NCI-H2029 treated with DMSO at 0.1 percent for 48 hours (cell line): ENCODE measurements around the gene DAZAP2.
A peak's percentile ranks its signal among the peaks of the same experiment; 100 is the strongest.

ENCODE experiments used
- DNase-seq: peaks from one replicate; lab custom pipeline; 2025; lab: John Stamatoyannopoulos, UW

The DAZAP2 gene, protein sequence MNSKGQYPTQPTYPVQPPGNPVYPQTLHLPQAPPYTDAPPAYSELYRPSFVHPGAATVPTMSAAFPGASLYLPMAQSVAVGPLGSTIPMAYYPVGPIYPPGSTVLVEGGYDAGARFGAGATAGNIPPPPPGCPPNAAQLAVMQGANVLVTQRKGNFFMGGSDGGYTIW

DNA sequence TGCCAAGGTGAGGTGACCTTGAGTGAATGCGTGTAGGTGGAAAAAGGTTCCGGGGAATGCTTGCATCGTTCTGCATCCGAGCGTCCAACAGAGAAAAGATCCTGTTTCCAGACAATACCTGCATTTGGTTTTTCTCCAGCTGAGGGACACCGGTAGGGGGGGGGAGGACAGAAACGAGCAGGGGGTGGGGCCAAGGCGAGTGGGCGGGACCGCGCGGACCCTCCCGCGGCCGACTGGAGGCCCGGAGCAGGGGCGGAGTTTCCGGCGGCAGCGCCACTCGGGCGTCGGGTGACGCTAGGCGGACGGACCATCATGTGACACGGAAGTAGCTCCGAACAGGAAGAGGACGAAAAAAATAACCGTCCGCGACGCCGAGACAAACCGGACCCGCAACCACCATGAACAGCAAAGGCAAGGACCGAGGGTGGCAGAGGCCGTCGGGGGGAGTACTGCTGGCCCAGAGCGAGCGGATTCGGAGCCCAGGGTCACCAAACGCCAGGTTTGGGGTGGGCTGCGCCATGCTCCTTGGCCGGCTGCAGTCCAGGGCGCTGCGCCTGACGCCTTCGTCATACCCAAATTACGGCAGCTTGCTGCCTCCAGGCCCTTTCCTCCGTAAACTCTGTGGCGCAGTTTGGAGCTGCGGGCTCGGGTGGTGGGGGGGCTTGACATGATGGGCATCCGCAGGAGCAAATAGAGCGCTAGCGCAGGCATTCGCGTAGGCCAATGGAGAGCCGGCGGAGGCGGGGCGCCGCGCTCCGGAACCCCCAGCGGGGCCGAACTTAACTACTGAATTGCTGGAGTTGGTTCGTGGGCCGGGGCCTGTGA lies at the start of gene DAZAP2:
Gene DAZAP2, plus strand, starts transcription at position 317 of the 825 bp plus-strand sequence. Its CDS starts 82 bp downstream, at position 399.
- peak; percentile 86 for DNase-seq

DNA sequence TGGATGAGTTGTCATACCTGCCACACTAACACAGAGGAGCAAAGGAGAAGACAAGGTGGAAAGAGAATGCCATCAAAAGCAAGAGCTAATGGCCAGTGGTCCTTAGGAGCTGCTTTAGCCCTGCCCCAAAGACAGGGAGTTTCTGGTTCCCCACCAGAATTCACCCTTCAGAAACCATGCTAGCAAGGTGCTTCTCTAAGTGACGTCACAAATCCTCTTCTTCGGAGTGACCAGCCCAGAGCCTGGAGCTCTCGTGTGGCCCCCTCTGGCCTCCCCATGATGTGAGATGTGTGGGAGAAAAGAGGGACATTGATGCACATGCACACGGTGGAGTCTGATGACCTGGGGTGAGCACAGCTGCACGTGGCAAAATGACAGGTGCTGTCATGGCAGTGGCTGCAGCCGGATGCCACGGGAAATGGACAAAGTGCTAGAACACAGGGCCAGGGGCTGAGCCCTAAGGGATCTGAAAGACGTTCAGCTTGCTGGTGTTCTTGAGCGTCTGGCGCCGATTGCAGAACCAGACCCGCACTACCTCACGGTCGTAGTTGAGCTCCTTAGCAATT lies 48.8 kb upstream of the DAZAP2 start:
- no peak for DNase-seq

DNA sequence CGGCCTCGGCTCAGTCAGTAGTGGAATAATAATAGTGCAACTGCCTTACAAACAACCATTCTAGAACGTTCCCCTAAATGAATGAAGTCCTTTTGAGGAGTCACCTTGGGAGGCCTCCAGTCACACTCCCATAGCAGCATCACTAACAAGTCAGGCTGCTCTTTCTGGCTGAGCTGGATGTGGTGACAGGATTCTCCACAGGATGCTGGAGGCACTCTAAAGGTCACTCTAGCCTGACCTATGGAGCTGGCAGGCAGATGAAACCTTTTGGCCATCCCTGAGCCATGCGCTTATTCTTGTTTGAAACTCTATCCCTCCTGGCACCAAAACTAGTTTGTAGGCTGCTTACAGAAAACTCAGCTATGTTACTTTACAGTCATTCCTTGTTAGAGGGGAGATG lies 47.8 kb upstream of the DAZAP2 start:
- DNase-seq = no peak

DNA sequence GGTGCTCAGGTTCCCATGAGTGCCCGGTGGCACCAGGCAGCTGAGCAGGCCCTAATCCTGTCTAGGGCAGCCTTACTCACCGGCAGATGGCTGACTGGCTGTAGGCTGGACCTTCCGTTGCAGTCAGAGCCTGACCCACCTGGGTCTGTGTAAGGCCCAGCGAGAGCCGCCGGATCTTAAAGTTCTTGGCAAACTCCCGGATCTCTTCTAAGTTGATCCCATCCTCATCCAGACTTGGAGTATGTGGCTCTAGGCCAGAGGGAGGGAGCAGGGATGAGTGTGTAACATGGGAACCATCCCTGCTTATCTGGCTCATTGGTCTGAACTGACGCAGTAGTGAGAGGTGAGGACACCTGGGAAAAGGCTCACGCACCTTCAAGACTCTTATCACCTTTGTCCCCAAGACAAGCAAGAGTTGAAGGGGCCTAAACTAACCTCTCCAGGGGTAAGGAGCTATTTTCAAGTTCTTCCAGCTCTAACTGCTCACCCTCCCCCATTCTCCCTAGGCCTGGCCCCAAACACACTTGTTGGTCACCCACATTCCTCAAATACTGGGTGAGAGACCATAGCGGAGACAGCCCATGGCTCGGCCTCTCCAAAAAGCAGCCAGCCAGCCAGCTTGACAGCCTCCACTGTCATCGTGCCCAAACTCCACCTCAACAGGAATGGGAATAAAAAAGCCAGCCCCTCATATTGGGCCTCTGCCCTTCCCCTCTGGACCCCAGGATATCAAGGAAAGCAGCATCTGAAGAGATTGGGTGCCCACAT lies 46.9 kb upstream of the DAZAP2 start:
- DNase-seq = no peak

DNA sequence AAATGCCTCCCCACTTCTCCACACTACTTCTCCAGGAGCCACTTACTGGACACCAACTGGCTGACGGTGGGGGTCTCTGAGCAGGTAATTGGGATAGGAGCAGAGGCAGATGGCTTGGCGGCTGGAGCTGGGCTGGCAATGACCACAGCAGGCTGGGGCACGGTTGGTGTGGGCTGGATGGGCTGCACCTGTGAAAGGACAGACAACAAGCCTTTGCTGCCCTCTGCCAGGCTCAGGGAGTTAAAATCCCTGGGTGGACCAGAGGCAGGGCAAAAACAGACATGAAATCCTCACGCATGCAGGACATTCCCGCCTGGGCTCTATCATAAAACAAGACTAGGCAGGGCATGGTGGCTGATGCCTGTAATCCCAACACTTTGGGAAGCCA lies 46.3 kb upstream of the DAZAP2 start:
- DNase-seq = no peak

DNA sequence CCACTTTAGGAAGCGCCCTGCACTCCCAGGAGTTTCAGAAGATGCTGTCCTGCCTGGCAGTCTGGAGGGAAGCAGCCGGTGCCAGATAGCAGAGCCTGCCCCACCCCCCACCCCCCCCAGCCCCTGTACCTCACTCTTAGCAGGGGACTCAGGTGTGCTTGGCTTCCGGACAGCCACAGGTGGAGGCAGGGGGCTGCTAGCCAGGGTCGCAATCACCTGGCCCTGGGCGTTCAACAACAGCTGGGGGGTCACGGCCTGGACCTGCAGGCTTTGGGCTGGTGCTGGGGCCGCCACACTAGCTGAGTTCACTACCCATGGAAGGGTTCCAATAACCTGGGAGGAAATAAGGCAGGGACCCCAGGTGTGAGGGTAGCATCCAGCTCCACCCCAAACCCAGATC lies 42.8 kb upstream of the DAZAP2 start:
- no peak for DNase-seq

DNA sequence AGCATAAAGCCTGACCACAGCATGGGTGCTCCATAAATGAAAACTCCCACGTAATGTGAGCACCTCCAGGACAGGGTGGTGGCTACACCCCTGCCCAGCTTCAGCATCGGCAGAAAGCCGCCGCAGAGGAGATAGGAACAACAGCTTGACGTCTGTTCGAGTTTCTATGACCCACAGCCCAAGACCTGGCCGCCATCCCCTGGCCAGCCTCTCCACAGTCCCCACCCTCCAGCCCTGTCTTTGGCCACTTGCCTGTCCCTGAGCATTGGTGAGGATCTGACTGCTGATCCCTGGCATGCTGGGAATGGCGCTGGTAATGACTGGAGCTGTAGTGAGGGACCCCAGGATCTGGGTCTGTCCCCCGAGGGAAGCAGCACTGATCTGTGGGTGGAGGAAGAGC lies 42.1 kb upstream of the DAZAP2 start:
- no peak for DNase-seq

DNA sequence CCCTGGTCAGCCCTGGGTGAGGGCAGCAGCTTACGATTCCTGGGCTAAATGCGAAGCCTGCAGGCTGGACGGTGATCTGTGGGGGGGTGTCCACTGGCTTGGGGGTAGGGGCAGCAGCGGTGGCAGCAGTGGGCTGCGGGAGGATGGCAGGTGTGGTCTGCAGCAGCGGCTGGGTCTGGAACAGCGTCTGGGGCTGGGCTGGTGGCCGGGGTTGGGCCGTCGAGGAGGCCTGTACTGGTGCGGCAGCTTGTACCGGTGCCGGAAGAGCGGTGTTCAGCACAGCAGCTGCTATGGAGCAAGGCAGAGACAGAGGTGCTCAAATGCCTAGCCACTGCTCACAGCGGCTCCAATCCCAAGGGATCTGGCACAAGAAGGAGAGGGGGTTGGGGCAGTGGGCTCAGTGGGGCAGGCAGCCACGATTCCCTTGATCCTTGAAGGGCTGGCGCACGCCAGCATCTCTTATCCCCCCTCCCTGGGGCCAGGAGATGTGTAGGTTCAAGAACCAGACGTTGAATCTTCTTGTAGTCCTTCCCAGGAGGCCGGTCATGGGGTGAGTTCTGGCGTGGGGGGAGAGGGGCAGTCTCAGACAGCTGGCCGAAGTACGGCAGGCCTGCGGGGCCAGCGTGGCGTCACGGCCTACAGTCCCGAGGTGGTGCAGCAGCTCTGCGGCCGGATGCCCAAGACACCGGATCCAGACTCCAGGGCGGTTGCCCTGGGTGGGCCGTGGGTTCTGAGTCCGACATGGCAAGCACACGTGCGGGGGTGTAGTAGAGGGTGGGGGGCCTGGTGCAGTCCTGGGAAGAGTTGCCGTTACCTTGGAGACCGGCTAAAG lies 40.7 kb upstream of the DAZAP2 start:
- no peak for DNase-seq

DNA sequence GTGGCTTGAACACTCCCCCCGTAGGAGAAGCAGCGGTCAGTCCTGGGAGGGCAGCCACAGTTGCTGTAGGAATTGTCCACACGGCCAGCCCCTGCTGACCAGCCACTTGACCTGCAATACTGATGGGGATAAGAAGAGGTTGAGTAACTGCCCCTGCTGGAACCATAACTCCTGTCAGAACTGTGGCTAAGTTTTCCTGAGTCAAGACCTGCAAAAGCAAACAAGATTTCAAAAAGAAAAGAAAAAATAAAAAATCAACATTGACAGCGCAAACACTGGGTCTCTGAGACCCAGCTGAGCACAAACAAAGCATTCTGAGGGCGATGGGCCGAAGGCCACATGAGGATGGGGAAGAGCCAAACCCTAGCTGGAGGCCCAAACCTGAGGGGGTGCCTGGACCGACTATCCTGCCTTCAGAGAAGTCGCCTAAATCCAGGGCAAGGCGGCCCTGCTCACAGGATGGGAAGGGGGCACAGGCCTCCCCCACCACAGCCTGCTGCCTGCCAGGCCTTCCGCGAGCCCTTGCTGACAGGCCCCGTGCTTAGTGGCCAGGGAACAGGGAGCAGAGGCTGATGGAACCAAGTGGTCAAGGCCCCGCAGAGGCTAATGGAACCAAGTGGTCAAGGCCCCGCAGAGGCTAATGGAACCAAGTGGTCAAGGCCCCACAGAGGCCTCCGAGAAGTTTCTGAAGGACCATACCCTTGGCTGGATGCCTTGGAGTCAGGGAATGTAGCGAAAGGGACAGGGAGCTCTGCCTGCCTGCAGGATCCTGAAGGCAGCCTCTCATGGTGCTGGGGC lies 39.9 kb upstream of the DAZAP2 start:
- DNase-seq = no peak

DNA sequence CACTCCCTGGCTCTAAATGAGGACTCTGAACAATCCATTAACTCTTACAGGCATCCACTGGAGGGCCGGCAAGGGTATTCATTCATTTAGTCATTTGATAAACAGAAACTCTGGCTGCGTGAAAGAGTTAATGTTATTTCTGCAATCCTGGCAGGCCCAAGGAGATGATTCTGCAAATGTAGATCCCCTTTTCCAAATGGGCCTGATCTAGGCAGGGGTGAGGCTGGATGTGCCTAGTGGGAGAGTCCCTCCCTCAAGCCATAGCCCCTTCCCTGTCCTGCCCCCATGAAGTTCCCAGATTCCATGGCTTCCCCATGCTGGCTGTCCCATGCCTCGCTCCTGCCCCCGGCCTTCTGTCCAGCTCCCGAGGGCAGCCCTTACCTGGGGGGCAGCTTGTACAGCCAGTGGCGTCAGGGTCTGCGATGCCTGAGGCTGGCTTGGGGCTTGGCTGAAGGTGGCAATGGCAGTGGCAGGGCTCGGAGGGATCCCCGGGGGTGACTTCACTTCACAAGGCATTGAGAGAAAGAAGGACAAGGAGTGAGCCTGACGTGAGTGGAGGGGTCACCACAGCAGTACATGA lies 39.2 kb upstream of the DAZAP2 start:
- DNase-seq = no peak

DNA sequence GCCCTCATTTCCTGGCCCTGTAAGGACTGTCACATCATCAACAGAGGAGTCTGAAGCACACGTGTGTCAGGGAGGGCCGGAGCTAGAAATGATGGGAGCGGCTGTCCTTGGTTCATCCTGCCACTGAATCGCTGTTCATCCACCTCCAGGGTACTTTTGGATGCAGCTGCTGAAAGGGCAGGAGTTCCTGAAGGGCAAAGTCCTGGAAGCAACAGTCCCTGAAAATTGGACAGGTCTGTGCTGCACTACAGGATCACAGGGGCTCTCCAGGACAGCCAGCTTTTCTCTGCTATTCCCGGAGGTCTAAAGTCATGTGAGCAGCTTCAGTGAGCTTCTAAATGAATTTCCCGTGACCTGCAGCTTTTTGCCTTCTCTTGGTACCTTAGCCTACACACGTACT lies 38.5 kb upstream of the DAZAP2 start:
- no peak for DNase-seq

DNA sequence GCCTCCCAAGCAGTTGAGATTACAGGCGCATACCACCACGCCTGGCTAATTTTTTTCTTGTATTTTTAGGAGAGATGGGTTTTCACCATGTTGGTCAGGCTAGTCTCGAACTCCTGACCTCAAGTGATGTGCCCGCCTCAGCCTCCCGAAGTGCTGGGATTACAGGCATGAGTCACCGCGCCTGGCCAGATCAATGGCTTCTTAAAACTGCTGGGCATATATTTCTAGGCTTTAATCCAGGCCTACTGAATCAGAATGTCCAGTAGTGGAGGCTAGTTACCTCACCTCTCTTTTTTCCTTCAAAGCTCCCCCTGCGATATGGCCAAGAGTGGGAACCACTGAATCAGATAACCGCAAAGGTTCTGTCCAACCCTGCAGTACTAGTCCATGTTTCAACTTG lies 37.8 kb upstream of the DAZAP2 start:
- no peak for DNase-seq

DNA sequence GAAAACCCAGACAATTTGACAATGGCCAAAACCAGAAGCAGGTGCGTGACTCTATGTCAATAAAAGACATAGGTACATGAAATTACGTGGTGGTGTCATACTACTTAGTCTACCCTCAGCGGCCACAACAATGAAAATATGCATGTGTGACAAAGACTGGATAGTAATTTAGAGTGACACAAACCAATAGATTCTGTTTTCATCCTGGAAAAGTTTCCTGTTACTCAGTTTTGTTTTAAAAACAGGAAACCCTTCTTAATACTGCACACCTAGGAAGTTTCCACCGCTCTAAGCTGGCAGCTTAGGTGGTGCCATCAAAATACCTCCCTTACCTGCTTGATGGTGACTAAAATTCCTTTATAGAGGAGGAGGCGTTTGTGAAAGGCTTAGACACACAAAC lies 35.9 kb upstream of the DAZAP2 start:
- no peak for DNase-seq

DNA sequence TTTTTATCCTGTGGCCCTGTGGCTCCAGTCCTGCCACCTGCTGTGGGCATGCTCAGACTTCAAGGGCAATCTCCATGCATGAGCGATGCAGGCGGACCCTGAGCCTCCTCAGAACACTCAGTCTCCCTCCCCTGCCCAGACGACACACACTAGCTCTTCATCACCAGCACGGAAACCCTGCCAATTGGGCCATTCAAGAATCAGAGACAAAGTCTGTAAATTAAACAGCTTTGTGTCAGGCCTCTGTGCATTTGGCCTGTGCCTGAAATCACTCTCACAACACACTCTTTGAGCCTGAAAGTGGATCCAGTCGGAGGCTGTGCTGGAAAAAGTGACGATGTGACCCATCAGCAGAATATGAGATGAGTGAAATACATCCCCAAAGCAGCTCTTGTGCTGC lies 33.3 kb upstream of the DAZAP2 start:
- no peak for DNase-seq

DNA sequence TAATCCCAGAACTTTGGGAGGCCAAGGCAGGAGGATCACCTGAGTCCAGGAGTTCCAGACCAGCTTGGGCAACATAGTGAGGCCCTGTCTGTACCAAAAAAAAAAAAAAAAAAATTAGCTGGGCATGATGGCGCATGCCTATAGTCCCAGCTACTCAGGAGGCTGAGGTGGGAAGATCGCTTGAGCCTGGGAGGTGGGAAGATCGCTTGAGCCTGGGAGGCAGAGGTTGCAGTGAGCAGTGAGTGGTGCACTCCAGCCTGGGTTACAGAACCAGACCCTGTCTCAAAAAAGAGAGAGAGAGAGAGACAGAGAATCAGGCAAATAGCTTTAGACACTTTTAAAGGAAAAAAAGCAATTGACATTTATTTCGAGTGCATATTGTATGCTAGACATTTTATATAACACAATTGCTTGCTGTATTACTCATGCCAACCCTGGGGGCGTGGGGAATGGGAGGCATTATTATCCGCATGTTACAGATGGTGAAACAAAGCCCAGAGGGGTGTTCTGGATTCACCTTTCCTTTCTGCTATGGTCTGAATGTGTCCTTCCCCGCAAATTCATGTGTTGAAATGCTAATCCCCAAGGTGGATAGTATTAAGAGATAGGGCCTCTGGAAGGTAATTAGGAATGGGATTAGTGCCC lies 30.5 kb upstream of the DAZAP2 start:
- no peak for DNase-seq

DNA sequence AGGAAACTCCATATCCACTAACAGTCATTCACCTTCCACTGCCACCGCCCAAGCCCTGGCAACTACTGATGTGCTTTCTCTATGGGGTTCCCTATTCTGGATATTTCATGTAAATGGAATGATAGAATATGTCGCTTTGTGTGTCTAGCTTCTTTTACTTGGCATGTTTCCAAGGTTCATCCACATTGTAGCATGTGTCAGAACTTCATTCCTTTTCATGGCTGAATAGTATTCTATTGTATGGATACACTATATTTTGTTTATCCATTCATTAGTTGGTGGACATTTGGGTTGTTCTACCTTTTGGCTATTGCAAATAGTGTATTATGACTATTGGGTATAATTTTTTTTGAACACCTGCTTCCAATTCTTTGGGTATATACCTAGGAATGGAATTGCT lies 29.4 kb upstream of the DAZAP2 start:
- no peak for DNase-seq

DNA sequence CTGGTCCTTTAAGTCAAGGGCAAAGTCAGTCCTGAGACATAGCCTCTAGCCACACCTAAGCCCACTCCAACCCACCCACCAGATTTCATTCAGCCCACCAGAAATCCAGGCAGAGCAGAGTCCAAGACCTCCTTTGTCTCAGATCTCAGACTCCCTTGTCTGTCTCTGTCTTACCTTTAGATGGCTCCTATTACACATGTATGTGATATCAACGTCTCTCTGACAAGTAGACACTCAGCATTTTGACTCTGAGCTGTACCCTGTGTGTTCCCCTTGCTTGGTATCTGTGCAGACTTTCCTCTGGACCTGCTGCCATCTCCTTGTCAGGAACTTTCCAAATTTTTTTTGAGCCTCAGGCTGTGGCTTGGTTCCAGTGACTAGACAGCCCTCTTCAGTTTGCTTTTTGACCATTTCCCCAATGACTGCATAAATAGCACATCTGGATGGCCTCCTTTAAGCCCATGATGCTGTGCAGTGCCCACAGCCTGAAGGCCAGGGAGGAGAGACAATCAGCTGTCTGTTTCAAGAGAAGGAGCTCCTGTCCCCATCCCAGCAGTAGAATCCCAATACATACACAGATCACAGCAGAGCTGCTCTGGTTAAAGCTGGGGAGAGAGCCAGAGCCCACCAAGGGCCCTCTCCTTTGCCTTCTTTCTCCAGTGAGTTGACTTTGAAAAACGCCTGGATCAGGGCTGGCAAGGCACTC lies 27.8 kb upstream of the DAZAP2 start:
- DNase-seq = no peak

DNA sequence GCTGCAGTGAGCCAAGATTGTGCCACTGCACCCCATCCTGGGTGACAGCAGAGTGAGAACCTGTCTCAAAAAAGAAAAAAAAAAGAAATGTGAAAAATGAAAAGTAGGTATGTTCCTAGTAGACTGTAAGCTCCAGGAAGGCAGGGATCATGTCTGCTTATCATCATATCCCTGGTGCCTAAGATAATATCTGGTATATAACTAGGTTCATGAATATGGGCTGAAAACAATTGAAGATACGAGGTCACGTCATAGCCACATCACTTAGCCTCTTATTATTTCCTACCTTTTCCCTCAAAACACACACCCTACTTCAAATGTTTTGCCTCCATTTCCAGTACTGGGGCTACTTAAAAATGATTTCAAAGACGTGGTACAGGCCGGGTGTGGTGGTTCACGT lies 23.7 kb upstream of the DAZAP2 start:
- no peak for DNase-seq

DNA sequence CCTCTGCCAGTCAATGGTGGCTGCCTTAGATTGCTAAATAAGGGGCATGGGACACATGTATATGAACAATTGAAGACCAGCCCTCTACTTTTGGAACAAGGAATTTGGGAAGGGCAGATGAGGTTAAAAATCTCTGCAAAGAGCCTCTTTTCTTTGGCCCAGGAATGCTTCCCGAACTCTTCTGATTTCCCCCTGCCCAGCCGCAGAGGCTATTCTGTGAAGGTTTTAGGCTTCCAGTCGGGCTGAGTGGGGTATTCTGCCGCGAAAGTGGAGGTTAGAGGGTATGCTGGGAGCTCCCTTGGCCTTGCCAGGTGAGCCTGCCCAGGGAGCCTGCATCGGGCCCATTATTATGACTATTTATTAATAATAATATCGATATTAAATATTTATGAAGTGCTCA lies 22.0 kb upstream of the DAZAP2 start:
- no peak for DNase-seq
